HT1080 (cell line): Measurements from ENCODE around the gene SH3BP5. TPM values are rescaled to one million over a fixed set of nuclear protein-coding genes. Genes with fewer than 3 reads are reported as not detected.

Experiments used
- DNase-seq: peaks from one replicate; pipeline ENCODE4 v3.0.0-alpha.2; 2015; ENCODE audit warnings: low read depth
- total RNA-seq: library from RNA; depleted of rRNA; stranded (reverse); fragments of >200 nt; shearing (Covaris generic); gene quantifications from 2 replicates; pipeline ENCODE4 v1.2.3, GENCODE V29; 2014

SH3BP5 gene
- total RNA-seq, 1 experiment from 2014 or later = 28.8 TPM

- no peak for DNase-seq
Observed at GRCh38 chr3:15326037-15326436, 6.3 kb downstream of the SH3BP5 start.

GRCh38 chr3:15325228-15325627 lies 7.2 kb downstream of the SH3BP5 start:
- DNase-seq = peak; percentile 72

- DNase-seq = no peak
Observed at GRCh38 chr3:15324379-15324808, 8.0 kb downstream of the SH3BP5 start.

GRCh38 chr3:15323063-15323462 lies 9.3 kb downstream of the SH3BP5 start:
- no peak for DNase-seq

GRCh38 chr3:15321349-15321748 lies 11.0 kb downstream of the SH3BP5 start:
- no peak for DNase-seq

- peak; percentile 48 for DNase-seq
Observed at GRCh38 chr3:15319575-15319974, 12.8 kb downstream of the SH3BP5 start.

GRCh38 chr3:15319136-15319535 lies 13.2 kb downstream of the SH3BP5 start:
- DNase-seq = no peak

- DNase-seq = no peak
Observed at GRCh38 chr3:15318661-15319060, 13.7 kb downstream of the SH3BP5 start.

GRCh38 chr3:15316998-15317435 lies 15.4 kb downstream of the SH3BP5 start:
- no peak for DNase-seq

GRCh38 chr3:15315003-15315402 lies 17.4 kb downstream of the SH3BP5 start:
- no peak for DNase-seq

- no peak for DNase-seq
Observed at GRCh38 chr3:15314276-15314675, 18.1 kb downstream of the SH3BP5 start.

GRCh38 chr3:15313461-15313860 lies 18.9 kb downstream of the SH3BP5 start:
- no peak for DNase-seq

GRCh38 chr3:15312550-15312949 lies 19.8 kb downstream of the SH3BP5 start:
- no peak for DNase-seq

- peak; percentile 85 for DNase-seq
Observed at GRCh38 chr3:15310491-15311370, 21.7 kb downstream of the SH3BP5 start.

- peak; percentile 57 for DNase-seq
Observed at GRCh38 chr3:15309662-15310335, 22.6 kb downstream of the SH3BP5 start.

GRCh38 chr3:15307580-15307979 lies 24.8 kb downstream of the SH3BP5 start:
- no peak for DNase-seq

- DNase-seq = no peak
Observed at GRCh38 chr3:15306979-15307359, 25.4 kb downstream of the SH3BP5 start.

GRCh38 chr3:15305359-15305844 lies 27.0 kb downstream of the SH3BP5 start:
- DNase-seq = peak; percentile 36

GRCh38 chr3:15303728-15304127 lies 28.7 kb downstream of the SH3BP5 start:
- no peak for DNase-seq

GRCh38 chr3:15303216-15303615 lies 29.2 kb downstream of the SH3BP5 start:
- DNase-seq = no peak

GRCh38 chr3:15301761-15302160 lies 30.6 kb downstream of the SH3BP5 start:
- no peak for DNase-seq

- peak; percentile 98 for DNase-seq
Observed at GRCh38 chr3:15300323-15301078, 31.9 kb downstream of the SH3BP5 start.
